GM12874 (cell line): ENCODE measurements around the gene ALX4.

Experiments used
- CTCF ChIP-seq: IDR thresholded peaks from 2 replicates; pipeline ENCODE4 v1.5.1; 2011; ENCODE audit warnings: low read depth, mild to moderate bottlenecking, control low read depth, low read length, moderate library complexity; ENCODE audit not compliant: insufficient read depth

The ALX4 gene

DNA sequence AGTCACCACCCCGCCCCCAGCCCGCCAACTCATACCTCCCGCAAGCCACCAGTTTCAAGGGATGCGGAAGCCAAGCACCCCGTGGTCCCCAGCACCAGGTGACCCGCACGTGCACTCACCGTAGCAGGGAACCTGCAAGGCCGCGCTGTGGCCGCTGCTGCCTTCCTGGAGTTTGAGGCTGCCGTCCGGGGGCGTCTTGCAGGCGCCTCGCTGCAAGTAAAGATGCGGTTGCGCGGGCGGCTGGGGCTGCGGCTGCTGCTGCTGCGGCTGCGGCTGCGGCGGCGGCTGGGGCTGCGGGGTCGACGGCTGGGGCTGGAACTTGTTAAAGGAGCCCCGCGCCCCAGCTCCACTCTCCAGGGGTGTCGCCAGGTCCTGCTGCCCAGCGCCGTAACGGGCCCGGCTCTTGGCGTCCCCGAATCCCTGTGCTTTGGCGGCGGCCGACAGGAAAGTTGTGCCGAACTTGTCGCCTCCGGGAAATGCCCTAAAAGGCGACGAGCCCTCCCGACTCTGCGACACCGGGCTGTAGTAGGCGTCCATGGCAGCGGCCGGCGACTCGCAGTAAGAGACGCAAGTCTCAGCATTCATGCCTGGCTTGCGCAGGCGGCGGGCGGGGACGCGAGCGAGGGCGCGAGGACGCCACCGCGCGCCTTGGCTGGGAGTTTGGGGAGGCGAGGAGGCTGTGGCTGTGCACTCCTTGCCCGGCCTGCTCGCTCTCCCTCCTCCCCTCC lies at the start of gene ALX4:
Gene ALX4 (minus strand): TSS at position 662 of the 728 bp plus-strand sequence. CDS start 77 bp downstream, at position 585.
- TF ChIP-seq CTCF, result no peak

- no peak for TF ChIP-seq CTCF
These were observed 49.2 kb upstream of the ALX4 start for GRCh38 chr11:44359162-44359561.

DNA sequence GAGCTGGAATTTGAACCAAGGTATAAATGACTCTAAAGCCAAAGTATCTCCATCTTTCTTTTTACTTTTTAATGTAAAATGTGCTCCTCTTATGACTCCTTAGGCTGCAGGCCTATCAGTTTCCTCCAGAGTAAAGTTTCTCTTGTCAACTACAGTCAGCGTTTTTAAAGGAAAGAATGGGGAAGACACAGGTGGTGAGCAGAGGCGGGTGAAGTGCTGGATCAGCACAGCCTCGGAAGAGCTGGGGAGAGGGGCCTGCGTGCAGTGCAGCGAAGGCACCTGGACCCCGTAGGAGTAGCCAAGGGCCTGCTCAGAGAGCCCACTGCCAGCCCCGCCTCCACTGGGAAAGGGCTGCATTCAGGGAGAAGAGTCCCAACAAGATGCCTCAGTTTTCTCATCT lies 48.8 kb upstream of the ALX4 start:
- no peak for TF ChIP-seq CTCF

DNA sequence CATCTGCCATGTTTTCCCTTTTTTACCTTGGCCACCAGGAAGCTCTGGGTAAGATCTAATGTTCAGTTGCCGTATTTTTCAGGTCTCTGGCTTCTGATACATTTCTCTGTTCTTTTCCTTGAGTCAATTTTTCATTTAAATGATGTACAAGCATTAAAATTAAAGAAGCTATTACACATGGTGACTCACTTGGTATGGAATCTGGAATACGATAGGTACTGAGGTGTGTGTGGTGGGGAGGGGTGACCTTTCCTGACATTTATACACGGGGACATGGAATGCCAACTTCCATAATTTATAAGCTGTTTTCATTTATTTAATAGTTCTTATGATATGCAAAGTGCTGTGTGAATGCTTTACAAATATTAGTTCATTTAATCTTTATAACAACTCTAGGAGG lies 47.8 kb upstream of the ALX4 start:
- no peak for TF ChIP-seq CTCF

GRCh38 chr11:44356351-44356750 lies 46.4 kb upstream of the ALX4 start:
- TF ChIP-seq CTCF, result no peak

DNA sequence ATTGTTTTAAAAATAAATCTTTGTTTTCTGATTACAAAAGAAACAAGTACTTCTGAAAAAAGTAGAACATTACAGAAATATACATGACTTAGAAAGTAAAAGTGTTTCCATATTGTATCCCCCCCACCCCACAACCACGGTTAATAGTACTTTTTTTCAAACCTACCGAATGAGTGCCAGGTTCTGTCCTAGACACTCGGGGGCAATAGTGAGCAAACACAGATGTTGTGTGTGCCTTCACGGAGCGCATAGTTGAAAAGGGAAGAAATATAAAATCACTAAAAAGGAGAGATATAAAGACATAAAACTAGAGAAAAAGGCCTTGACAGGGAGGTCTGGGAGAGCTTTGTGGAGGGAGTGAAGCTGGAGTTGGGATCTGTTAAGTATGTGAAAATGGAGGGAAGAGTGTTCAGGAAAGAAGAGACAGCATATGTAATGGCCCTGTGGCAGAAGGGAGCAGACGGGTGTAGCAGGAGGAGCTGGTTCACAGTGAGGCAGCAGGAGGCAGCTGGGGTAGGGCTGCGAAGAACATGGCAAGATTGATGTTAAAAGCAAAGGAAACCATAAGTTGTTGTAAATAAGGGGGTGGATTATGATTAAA lies 42.1 kb upstream of the ALX4 start:
- no peak for TF ChIP-seq CTCF

DNA sequence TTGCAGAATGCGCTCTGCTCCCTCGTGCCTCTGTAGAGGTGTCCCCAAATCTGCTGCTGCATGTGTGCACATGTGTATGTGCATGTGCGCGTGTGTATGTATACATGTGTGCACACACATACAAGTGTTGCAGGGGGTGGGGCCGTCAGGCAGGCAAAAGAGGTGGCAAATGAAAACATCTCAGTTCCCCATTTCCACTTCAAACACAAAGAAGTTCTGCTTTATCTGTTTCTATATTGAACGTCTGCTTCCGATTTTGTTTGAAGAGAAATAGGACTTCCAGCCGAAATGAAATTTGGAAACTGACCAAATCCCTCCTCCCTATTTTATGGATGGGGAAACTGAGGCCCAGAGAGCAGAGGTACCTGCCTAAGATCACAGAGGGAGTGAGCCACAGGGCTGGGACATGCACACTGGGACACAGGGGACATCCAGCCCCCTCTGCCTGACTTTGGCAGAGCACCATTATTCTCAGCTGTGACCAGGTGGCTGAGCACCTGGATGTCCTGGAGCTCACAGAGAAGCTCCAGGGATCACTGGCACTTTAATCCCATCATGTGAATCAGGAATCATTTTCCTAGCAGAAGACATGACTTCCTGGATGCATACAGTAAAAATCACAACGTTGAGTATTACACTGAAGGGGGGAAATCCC lies 41.2 kb upstream of the ALX4 start:
- no peak for TF ChIP-seq CTCF
